ENCODE measurements around the gene PPP2R5E.
A peak's percentile ranks its signal among the peaks of the same experiment; 100 is the strongest.
"Not testable (repeated sequence)": the region's sequence is repeated elsewhere in the genome, so short reads cannot be mapped to it uniquely, and the experiment has no call there.

PPP2R5E gene

GRCh38 chr14:63543000-63543825, at the start of gene PPP2R5E:
TSS of gene PPP2R5E (minus strand) at chr14:63543377. CDS start at chr14:63539685, 3,692 bp downstream.
- Histone ChIP-seq H3K36me3 (ENCODE audit: insufficient read depth, low read length) (peaks cover 20% of the 10 kb centered on the region), H3K4me3 (ENCODE audit: low read depth, low read length, poor library complexity, severe bottlenecking) (peak within 1 kb of the TSS; percentile 90)
- no peak for TF ChIP-seq EZH2 (IDR thresholded peaks at IDR 0.05; ENCODE audit: borderline replicate concordance, low read length)
- TF ChIP-seq CTCF (IDR thresholded peaks at IDR 0.05; ENCODE audit: low read length): no peak

GRCh38 chr14:63583046-63583445, 39.9 kb upstream of the PPP2R5E start:
- H3K36me3 ChIP-seq (ENCODE audit: insufficient read depth, low read length); H3K9me3 ChIP-seq (ENCODE audit: low read length); H4K20me1 ChIP-seq (ENCODE audit: insufficient read depth, low read length); H3K9me2 ChIP-seq (ENCODE audit: low read depth, low read length); H3K9ac ChIP-seq (ENCODE audit: low read length); H3F3A ChIP-seq (ENCODE audit: insufficient read depth, low read length); H3K27ac ChIP-seq (ENCODE audit: low read depth, low read length, poor library complexity, severe bottlenecking); H2AFZ ChIP-seq (ENCODE audit: low read length); H3K4me2 ChIP-seq (ENCODE audit: low read length); H3K4me1 ChIP-seq (ENCODE audit: insufficient read depth, low read length, severe bottlenecking); H3K27me3 ChIP-seq (ENCODE audit: insufficient read depth, low read length); H3K79me2 ChIP-seq (ENCODE audit: insufficient read depth, low read length); H3K4me3 ChIP-seq (ENCODE audit: low read depth, low read length, poor library complexity, severe bottlenecking): not testable (repeated sequence)

More at GRCh38 chr14:63543000-63543825, at the start of gene PPP2R5E:
- H3K27me3 ChIP-seq (ENCODE audit: insufficient read depth, low read length): no peaks in the 10 kb centered on the region
- H3K4me2 ChIP-seq (ENCODE audit: low read length): peak within 1 kb of the TSS; percentile 99
- H3K4me1 ChIP-seq (ENCODE audit: insufficient read depth, low read length, severe bottlenecking): peaks cover 32% of the 10 kb centered on the region
- no peaks in the 10 kb centered on the region for H3K9me3 ChIP-seq (ENCODE audit: low read length)
- no peaks in the 10 kb centered on the region for H3F3A ChIP-seq (ENCODE audit: insufficient read depth, low read length)
- H4K20me1 ChIP-seq (ENCODE audit: insufficient read depth, low read length): no peaks in the 10 kb centered on the region
- peaks cover 25% of the 10 kb centered on the region for H3K79me2 ChIP-seq (ENCODE audit: insufficient read depth, low read length)
- H3K9me2 ChIP-seq (ENCODE audit: low read depth, low read length): no peaks in the 10 kb centered on the region
- H3K27ac ChIP-seq (ENCODE audit: low read depth, low read length, poor library complexity, severe bottlenecking): peak within 1 kb of the TSS; percentile 75
- H2AFZ ChIP-seq (ENCODE audit: low read length): no peak within 1 kb of the TSS
- H3K9ac ChIP-seq (ENCODE audit: low read length): peak within 1 kb of the TSS; percentile 92

GRCh38 chr14:63581491-63581890, 38.3 kb upstream of the PPP2R5E start:
- no peaks in the 10 kb centered on the region for H3K36me3 ChIP-seq (ENCODE audit: insufficient read depth, low read length)
- H2AFZ ChIP-seq (ENCODE audit: low read length): no peak overlapping the region
- no peaks in the 10 kb centered on the region for H3F3A ChIP-seq (ENCODE audit: insufficient read depth, low read length)
- H3K4me2 ChIP-seq (ENCODE audit: low read length): no peak overlapping the region
- H3K27me3 ChIP-seq (ENCODE audit: insufficient read depth, low read length): no peaks in the 10 kb centered on the region
- H3K9me2 ChIP-seq (ENCODE audit: low read depth, low read length): no peaks in the 10 kb centered on the region
- no peak overlapping the region for H3K9ac ChIP-seq (ENCODE audit: low read length)
- H3K27ac ChIP-seq (ENCODE audit: low read depth, low read length, poor library complexity, severe bottlenecking): no peak overlapping the region
- H3K4me3 ChIP-seq (ENCODE audit: low read depth, low read length, poor library complexity, severe bottlenecking): no peak overlapping the region
- no peaks in the 10 kb centered on the region for H3K4me1 ChIP-seq (ENCODE audit: insufficient read depth, low read length, severe bottlenecking)
- no peaks in the 10 kb centered on the region for H3K79me2 ChIP-seq (ENCODE audit: insufficient read depth, low read length)
- no peaks in the 10 kb centered on the region for H4K20me1 ChIP-seq (ENCODE audit: insufficient read depth, low read length)
- no peaks in the 10 kb centered on the region for H3K9me3 ChIP-seq (ENCODE audit: low read length)
- no peak for TF ChIP-seq EZH2 (IDR thresholded peaks at IDR 0.05; ENCODE audit: borderline replicate concordance, low read length)
- TF ChIP-seq CTCF (IDR thresholded peaks at IDR 0.05; ENCODE audit: low read length): no peak

- Histone ChIP-seq H4K20me1 (ENCODE audit: insufficient read depth, low read length) (no peaks in the 10 kb centered on the region), H2AFZ (ENCODE audit: low read length) (no peak overlapping the region), H3K27me3 (ENCODE audit: insufficient read depth, low read length) (no peaks in the 10 kb centered on the region), H3K4me2 (ENCODE audit: low read length) (no peak overlapping the region), H3K27ac (ENCODE audit: low read depth, low read length, poor library complexity, severe bottlenecking) (no peak overlapping the region), H3K9ac (ENCODE audit: low read length) (no peak overlapping the region), H3F3A (ENCODE audit: insufficient read depth, low read length) (no peaks in the 10 kb centered on the region), H3K4me3 (ENCODE audit: low read depth, low read length, poor library complexity, severe bottlenecking) (no peak overlapping the region), H3K79me2 (ENCODE audit: insufficient read depth, low read length) (no peaks in the 10 kb centered on the region), H3K36me3 (ENCODE audit: insufficient read depth, low read length) (no peaks in the 10 kb centered on the region), H3K9me2 (ENCODE audit: low read depth, low read length) (no peaks in the 10 kb centered on the region), H3K9me3 (ENCODE audit: low read length) (no peaks in the 10 kb centered on the region), H3K4me1 (ENCODE audit: insufficient read depth, low read length, severe bottlenecking) (no peaks in the 10 kb centered on the region)
- TF ChIP-seq CTCF (IDR thresholded peaks at IDR 0.05; ENCODE audit: low read length) (no peak), EZH2 (IDR thresholded peaks at IDR 0.05; ENCODE audit: borderline replicate concordance, low read length) (no peak)
Measured at GRCh38 chr14:63578300-63578699, 35.1 kb upstream of the PPP2R5E start.

Data from OCI-LY1 (cell line).